Activated CD8-positive, alpha-beta memory T cell treated with anti-CD3 and anti-CD28 coated beads for 48 hours (primary cell): ENCODE data around the gene ACAA1.
"Not testable (repeated sequence)": the region's sequence is repeated elsewhere in the genome, so short reads cannot be mapped to it uniquely, and the experiment has no call there.

ENCODE experiments used
- DNase-seq, 3 experiments: peaks; one replicate each; pipeline ENCODE4 v3.0.0-alpha.2; 2020; ENCODE audit warnings: low read depth in 2 of 3, low spot score in 2 of 3

ACAA1 gene

GRCh38 chr3:38107911-38108648, 28.8 kb downstream of the ACAA1 start:
- no peak for DNase-seq

- no peak for DNase-seq
These were observed 31.4 kb downstream of the ACAA1 start for GRCh38 chr3:38105525-38105924.

- no peak for DNase-seq
These were observed 34.5 kb downstream of the ACAA1 start for GRCh38 chr3:38102444-38102814.

DNA sequence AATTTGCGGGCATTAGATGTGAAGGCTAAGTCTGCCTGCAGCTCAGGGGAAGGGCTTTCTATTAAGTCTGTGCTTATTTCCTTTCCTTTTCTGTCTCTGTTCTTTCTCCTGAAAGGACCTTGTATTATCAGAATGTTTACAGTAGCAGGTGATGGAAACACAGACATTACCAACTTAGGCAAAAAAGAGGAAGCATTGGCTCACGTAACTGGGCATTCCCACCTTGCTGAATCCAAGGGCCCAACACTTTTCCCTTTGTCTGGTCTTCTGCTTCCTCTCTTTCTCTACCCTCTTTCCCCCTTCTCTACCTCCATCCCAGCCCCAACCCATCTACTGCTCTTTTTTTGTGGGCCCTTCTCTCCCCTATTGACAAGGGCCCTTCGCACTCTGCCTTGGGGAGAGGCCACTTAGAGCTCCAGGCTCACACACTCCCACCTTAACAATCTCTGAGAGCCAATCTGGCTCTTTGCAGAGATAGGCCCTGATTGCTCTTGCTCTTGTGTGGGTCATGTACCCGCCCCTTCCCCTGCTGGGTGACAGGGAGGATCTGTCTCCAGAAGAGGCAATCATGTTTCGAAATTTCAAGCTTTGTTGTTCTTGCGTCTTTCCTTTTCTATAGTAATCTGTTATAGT, 35.0 kb downstream of the ACAA1 start:
- DNase-seq, result no peak

DNA sequence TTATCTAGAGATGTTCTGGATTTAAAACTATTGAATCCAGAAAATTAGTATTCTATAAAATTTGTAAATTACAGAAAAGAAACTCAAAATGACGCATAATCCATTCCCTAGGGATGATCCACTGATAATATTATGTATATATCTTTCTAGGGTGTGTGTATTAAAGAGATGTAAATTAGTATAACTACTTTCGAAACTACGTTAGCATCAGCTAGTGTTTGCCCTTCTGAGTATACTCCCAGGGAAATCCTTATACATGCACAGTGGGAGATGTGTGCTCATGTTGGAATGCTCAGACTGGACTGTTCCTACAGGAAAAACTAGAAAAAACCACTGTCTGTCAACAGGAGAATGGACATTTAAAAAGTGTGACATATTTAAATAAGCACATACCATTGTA, 36.4 kb downstream of the ACAA1 start:
- DNase-seq, result no peak

DNA sequence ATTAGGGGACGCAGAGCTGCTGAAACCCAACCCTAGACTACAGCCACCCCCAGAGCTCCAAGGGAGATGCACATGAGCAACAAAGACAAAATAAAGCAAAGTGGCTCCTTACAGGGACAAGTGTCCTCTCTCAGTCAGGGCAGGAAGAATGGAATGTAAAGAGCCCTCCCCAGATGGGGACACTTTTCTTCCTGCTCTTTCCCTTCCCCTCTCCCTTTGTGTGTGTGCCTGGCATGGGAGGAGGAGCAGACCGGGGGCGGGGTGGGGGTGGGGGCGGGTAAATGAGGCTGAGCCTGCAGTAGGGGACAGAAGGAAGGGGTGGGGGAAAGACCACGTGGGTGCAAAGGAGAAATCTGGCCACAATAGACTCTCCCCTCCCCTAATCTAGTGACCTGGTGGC, 37.4 kb downstream of the ACAA1 start:
- DNase-seq, result no peak

- no peak for DNase-seq
These were observed 38.6 kb downstream of the ACAA1 start for GRCh38 chr3:38098376-38098723.

DNA sequence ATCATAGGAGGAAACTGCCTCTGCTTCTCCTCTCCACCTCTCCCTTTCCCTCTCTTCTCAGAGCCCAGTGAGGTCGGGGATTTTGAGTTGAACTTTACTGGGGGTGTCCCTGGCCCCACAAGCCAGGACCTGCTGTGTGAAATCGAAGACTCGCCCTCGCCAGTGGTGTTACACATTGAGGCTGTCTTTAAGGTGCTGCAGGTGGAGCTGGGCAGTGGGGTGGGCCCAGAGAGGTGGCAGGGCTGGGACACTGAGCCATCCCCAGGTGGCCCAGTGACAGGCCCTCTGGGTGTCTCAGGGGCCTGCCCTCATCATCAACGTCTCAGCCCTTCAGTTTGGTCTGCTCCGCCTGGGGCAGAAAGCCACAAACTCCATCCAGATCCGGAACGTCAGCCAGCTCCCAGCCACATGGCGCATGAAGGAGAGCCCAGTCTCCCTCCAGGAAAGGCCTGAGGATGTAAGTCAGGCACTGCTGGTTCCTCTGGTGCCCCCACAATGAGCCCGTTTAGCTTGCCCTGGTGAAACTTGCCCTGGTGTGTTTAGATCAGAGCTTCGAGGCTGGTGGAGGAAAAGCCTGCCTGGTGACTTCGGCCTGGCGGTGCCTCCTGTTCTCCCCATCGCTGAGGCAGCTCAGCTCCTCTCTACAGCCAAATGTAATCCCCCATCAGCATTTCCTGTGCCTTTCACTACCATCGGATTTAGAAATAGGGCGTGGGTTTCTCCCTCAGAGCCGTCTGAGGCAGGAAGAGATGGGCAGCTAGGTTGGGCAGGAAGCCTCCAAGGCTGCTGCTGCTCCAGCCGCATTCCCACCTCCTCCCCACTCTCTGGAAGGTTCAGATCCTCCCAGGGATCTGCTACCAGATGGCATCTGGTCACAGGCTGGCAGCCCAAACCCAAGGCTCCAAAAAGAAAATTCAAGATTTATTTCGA, 39.2 kb downstream of the ACAA1 start:
- DNase-seq, result no peak

- DNase-seq, result no peak
These were observed 41.1 kb downstream of the ACAA1 start for GRCh38 chr3:38095669-38096483.

DNA sequence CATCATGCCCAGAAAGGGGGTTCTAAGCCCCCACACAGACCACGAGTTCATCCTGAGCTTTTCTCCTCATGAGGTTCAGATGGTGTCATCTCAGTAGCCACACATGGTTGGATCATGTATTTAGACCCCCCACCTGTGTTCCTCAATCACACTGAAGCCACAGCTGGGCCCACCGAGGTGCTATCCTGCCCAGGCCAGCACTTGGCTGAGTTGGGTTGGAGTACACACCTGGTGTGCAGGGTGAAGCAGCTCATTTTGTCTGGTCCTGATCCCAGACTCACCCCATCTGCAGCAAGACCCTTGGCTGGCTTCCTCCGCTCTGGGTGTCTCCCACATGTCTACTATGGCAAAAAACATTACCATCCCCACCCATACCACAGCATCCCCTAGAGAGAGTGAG, 41.9 kb downstream of the ACAA1 start:
- DNase-seq, result no peak

- no peak for DNase-seq
These were observed 46.5 kb downstream of the ACAA1 start for GRCh38 chr3:38090453-38090852.

DNA sequence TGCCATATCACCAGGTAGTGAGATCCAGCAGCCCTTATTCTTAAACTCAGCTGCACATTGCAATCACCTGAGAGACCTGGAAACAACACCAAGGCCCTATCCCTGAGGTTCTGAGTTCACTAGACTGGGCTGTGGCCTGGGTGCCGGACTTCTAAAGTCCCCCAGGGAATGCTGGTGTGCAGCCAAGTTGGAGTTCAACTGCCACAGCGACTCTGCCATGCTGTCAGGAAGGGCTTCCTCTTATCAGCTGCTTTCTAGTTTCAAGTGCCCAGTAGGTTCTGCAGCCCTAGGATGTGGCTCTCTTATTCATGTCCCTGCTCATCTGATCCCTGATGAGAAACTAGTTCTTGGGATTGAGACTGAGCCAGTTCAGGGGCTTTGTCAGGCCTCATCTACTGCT, 47.8 kb downstream of the ACAA1 start:
- no peak for DNase-seq

GRCh38 chr3:38088126-38089078, 48.5 kb downstream of the ACAA1 start:
- DNase-seq, result no peak

DNA sequence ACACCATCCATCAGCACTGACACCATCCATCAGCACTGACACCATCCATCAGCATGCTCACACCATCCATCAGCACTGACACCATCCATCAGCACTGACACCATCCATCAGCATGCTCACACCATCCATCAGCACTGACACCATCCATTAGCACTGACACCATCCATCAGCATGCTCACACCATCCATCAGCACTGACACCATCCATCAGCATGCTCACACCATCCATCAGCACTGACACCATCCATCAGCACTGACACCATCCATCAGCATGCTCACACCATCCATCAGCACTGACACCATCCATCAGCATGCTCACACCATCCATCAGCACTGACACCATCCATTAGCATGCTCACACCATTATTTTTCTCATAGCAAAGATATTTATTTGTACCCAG, 49.6 kb downstream of the ACAA1 start:
- not testable (repeated sequence) for DNase-seq

- DNase-seq, result no peak
These were observed 50.4 kb downstream of the ACAA1 start for GRCh38 chr3:38086496-38086895.

GRCh38 chr3:38085943-38086324, 51.0 kb downstream of the ACAA1 start:
- no peak for DNase-seq

DNA sequence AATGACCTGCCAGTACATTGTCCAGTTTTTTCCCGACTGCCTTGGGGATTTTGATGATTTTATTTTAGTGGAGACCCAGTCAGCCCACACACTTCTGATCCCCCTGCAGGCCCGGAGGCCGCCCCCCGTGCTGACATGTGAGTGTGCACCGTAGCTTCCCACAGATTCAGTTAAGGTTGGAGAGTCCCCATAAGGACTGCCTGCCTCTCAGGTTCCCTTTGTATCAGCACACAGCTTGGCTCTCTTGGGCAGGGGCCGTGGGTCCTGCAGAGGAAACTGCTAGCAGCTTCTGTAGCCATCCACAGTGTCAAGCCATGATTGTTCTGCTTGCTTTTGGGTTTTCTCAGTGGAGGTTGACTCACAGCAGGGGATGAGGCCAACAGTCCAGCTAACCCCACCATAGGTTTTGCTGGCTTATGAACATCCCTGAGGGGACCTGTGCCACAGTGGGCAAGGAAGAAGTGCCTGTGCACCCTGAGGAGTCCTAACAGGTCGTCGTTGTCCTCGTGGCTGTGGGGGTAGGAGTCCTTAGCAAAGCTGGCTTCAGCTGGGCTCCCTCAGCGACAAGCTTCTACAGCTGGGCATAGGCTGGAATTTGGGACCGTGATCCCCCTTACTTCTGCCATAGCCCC, 51.5 kb downstream of the ACAA1 start:
- DNase-seq, result no peak

- DNase-seq, result no peak
These were observed 52.3 kb downstream of the ACAA1 start for GRCh38 chr3:38084334-38085310.
